Activated T-helper 1 cell treated with anti-CD3 and anti-CD28 coated beads, Interleukin-12 subunit alpha, Interleukin-12 subunit beta, Interleukin-2, Interleukin-4 antibody, amounts not matched to agents 30 ng/mL and 10 ng/mL and 1 ng/mL, durations not matched to agents 14 hours and 24 hours and 36 hours (primary cell): ENCODE measurements around the gene R3HDM2. TPM values are rescaled to one million over a fixed set of nuclear protein-coding genes. Genes with fewer than 3 reads are reported as not detected.

ENCODE experiments used
- total RNA-seq: library from RNA; stranded (reverse); gene quantifications from 2 replicates; pipeline ENCODE4 v1.2.3, GENCODE V29; 2022

Gene R3HDM2
- total RNA-seq, 1 donor from 2014 or later = 44.6 TPM

Other genes with a start within 250 kb of the R3HDM2 start
- 0.36 and 0.49 TPM in 2 replicates for gene NXPH4, start 214.2 kb downstream of the R3HDM2 start, total RNA-seq
- 276 and 280 TPM in 2 replicates for gene SHMT2, start 201.3 kb downstream of the R3HDM2 start, total RNA-seq
- 3.1 and 4.2 TPM in 2 replicates for gene STAC3, start 179.9 kb downstream of the R3HDM2 start, total RNA-seq
- 0.15 TPM in 1 of 2 replicates, not detected in the other for gene INHBC, start 3.7 kb upstream of the R3HDM2 start, total RNA-seq
- 0.22 and 0.41 TPM in 2 replicates for gene INHBE, start 24.3 kb upstream of the R3HDM2 start, total RNA-seq
- gene GLI1, start 28.7 kb upstream of the R3HDM2 start, total RNA-seq = 1.5 and 2.5 TPM in 2 replicates
- gene ARHGAP9, start 48.8 kb upstream of the R3HDM2 start, total RNA-seq = 102 TPM in 2 replicates
- 283 and 318 TPM in 2 replicates for gene MARS1, start 57.0 kb upstream of the R3HDM2 start, total RNA-seq
- 17.8 and 18.1 TPM in 2 replicates for gene DDIT3, start 89.5 kb upstream of the R3HDM2 start, total RNA-seq
- gene MBD6, start 91.8 kb upstream of the R3HDM2 start, total RNA-seq = 63.3 and 66.8 TPM in 2 replicates
- gene DCTN2, start 116.1 kb upstream of the R3HDM2 start, total RNA-seq = 78.6 and 83.5 TPM in 2 replicates
- 2.4 TPM in 2 replicates for gene KIF5A, start 119.0 kb upstream of the R3HDM2 start, total RNA-seq
- gene PIP4K2C, start 160.1 kb upstream of the R3HDM2 start, total RNA-seq = 22.8 and 25.7 TPM in 2 replicates
- gene DTX3, start 173.8 kb upstream of the R3HDM2 start, total RNA-seq = 16.8 and 18.5 TPM in 2 replicates
- gene ARHGEF25, start 180.4 kb upstream of the R3HDM2 start, total RNA-seq = 0.60 and 1.5 TPM in 2 replicates
- gene B4GALNT1, start 202.2 kb upstream of the R3HDM2 start, total RNA-seq = 4.4 and 4.6 TPM in 2 replicates